Heart left ventricle (tissue), 16 donors: ENCODE data around the gene ABHD5. TPM values are rescaled to one million over a fixed set of nuclear protein-coding genes. Genes with fewer than 3 reads are reported as not detected.
"Not testable (repeated sequence)": the region's sequence is repeated elsewhere in the genome, so short reads cannot be mapped to it uniquely, and the experiment has no call there.

ENCODE experiments used
- ATAC-seq, 4 donors: fragments of 200-7000 bp; cut with Tn5 transposase; one replicate each; pipeline ENCODE4 v1.9.1; 2020 to 2022; ENCODE audit warnings: moderate library complexity in 4 of 4, mild to moderate bottlenecking in 3 of 4, moderate number of reproducible peaks in 1 of 4
- DNase-seq, 5 donors: peaks; one replicate each; pipeline ENCODE4 v3.0.0-alpha.2; 2020
- H3K27ac ChIP-seq, 12 donors: fragments of 200-600 bp; sonication (generic) in 4 of 12; one replicate each; pipeline versions ENCODE4 v1.5.0 to v1.8.0; 2016 to 2022; ENCODE audit warnings: mild to moderate bottlenecking in 2 of 12
- H3K27me3 ChIP-seq, 9 donors: fragments of 200-600 bp; sonication (generic) in 2 of 9; one replicate each; pipeline versions ENCODE4 v1.5.1 to v1.8.0; 2016 to 2022; ENCODE audit warnings: mild to moderate bottlenecking in 3 of 9
- H3K36me3 ChIP-seq, 9 donors: fragments of 200-600 bp; sonication (generic) in 2 of 9; one replicate each; pipeline versions ENCODE4 v1.5.0 to v1.8.0; 2018 to 2022; ENCODE audit warnings: mild to moderate bottlenecking in 2 of 9
- H3K4me1 ChIP-seq, 12 donors: fragments of 200-600 bp; sonication (generic) in 4 of 12; one replicate each; pipeline versions ENCODE4 v1.5.0 to v1.8.0; 2016 to 2022; ENCODE audit warnings: mild to moderate bottlenecking in 3 of 12
- H3K4me3 ChIP-seq, 12 donors: fragments of 200-600 bp; sonication (generic) in 4 of 12; one replicate each; pipeline versions ENCODE4 v1.5.0 to v1.8.0; 2017 to 2022; ENCODE audit warnings: mild to moderate bottlenecking in 9 of 12, moderate library complexity in 4 of 12
- H3K9me3 ChIP-seq, 12 donors: fragments of 200-600 bp; sonication (generic) in 4 of 12; one replicate each; pipeline versions ENCODE4 v1.5.0 to v1.8.0; 2016 to 2022; ENCODE audit warnings: mild to moderate bottlenecking in 1 of 12
- CTCF ChIP-seq, 12 donors: fragments of 200-600 bp; sonication (generic) in 4 of 12; IDR thresholded peaks; one replicate each; pipeline versions ENCODE4 v1.5.0 to v1.8.0; 2018 to 2022; ENCODE audit warnings: antibody characterized with exemption in 12 of 12, mild to moderate bottlenecking in 5 of 12
- POLR2A ChIP-seq, 2 donors: fragments of 450-650 bp; IDR thresholded peaks; one replicate each; pipeline ENCODE4 v1.6.1; 2017; ENCODE audit warnings: antibody characterized with exemption in 2 of 2, mild to moderate bottlenecking in 2 of 2, moderate library complexity in 2 of 2
- WGBS, 4 donors: extraction: QIAGEN DNeasy Blood & Tissue Kit in 2 of 4; methylation state at CpG; one replicate each; pipeline versions ENCODE4 v1.1.5 to v1.1.7; 2013 to 2018; 5-methylcytosine and 5-hydroxymethylcytosine counted together
- intact Hi-C, 10 donors: fragments of 100-400 bp; cut with DNase I; formaldehyde crosslinking; loops; one replicate each; pipeline versions ENCODE4 v1.11.1 to v1.14.2; 2022
- polyA plus RNA-seq, 2 donors: library from polyadenylated mRNA; stranded (reverse); fragments of 200-250 nt; gene quantifications; one replicate each; pipeline ENCODE4 v1.2.3, GENCODE V29; 2013
- total RNA-seq, 9 donors: library from RNA; depleted of rRNA in 2 of 9; stranded (reverse); fragments of >200 nt in 2 of 9; fragmentation: NEBNext Ultra II Directional in 3 of 9; extraction: Animal tissue kit (Norgen Biotek cat#: 25700) in 3 of 9; gene quantifications; one replicate each; pipeline versions ENCODE4 v1.1.0 to v1.2.4, GENCODE V29; 2016 to 2023
- donor health status: ischemic (EF 13 %, LVEDD 7.1; RV severe dilation, severe dysfunction).
- donor health status: healthy with polysubstance abuse.
- donor health status: DM: no; HTN: yes; CAD: no.
- donor health status: DM: no; HTN: no; CAD: no.
- donor health status: ischemic (EF 25% LVEDD 6.9; RV normal size, moderate dysfunction).
- donor health status: ischemic (EF 25% LVEDD 5.7; RV mildly dilated, moderate dysfunction).
- donor health status: healthy.
- donor health status: DM: yes; HTN: yes; CAD: no.
- donor health status: ischemic (EF 35%, LVEDD 5.7; RV mildly dilated, moderate dysfunction).
- donor health status: nonischemic (EF 11% LVEDD 7.7; RV severe dilation, severe dysfunction).
- donor health status: DM: yes; HTN: yes; CAD: no.
- donor health status: PGD.
- donor health status: ischemic (EF 29% LVEDD 5.4; RV normal size, mild dysfunction).
- donor health status: nonischemic (EF 23%, LVEDD 6.1; RV moderate dilation, normal function).

The ABHD5 gene
- total and polyA plus RNA-seq, 11 donors = 8.5 to 103 (median 26.7) TPM

DNA sequence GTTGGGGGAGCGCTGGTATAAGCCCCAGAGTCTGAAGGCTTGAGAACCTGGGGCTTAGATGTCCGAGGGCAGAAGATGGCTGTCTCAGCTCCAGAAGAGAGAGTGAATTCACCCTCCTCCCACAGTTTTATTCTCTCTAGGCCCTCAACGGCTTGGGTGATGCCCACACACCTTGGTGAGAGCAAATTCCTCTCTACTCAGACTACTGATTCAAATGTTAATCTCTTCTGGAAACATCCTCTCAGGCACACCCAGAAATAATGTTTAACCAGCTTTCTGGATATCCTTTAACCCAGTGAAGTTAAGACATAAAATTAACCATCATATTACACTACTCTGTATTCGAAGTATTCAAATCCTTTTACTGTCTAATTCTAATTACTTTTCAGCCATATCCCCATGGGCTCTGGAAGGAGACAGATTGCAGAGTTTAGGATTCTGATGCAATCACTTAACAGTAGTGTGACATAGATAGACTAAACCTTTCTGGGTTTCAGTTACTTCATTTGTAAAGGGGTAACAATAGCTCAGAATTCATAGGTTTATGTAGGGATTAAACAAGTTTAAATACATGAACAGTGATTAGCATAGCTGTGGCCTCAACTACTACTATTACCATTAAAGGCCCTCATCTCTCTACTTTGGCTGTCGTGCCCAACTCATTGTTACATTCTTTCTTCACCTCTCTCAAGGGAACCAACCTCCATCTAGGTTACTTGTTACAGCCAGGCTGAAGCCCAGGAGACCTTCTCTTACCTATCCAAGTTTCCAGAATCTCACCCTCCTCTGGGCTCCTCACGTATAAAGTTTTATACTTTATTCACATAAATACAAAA is 43.2 kb upstream of the ABHD5 start:
- Histone ChIP-seq H3K9me3 (peaks cover 0 to 4% (median 0%) of the 10 kb centered on the region in 12 donors), H3K27ac (no peak overlapping the region), H3K4me3 (no peak overlapping the region), H3K27me3 (peaks cover 0 to 4% (median 0%) of the 10 kb centered on the region in 9 donors), H3K36me3 (no peaks in the 10 kb centered on the region), H3K4me1 (peaks cover 0 to 5% (median 0%) of the 10 kb centered on the region in 12 donors)
- WGBS, 4 donors = 73 to 84% (median 76%) methylated on average over 6 of the region's 6 CpGs
- intact Hi-C loops = no loop called here
- DNase-seq (no peak), ATAC-seq (no peak)
- TF ChIP-seq CTCF (IDR thresholded peaks at IDR 0.05) = no peak
- no peak for TF ChIP-seq POLR2A (IDR thresholded peaks at IDR 0.05)

DNA sequence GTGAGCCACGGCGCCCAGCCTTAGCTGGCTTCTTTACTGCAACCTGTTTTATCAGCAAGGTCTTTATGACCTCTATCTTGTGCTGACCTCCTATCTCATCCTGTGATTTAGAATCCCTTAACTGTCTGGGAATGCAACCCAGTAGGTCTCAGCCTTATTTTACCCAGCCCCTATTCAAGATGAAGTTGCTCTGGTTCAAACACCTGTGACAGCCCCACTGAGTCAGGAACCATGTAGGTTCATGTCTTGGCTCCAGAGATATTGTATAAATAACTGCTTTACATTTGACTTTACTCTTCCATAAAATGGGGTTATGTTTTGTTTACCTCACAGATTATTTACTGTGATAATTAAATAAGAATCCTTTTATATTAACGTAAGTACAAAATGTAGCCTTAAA is 41.8 kb upstream of the ABHD5 start:
- H3K36me3 ChIP-seq = no peaks in the 10 kb centered on the region
- peaks cover 0 to 4% (median 0%) of the 10 kb centered on the region in 9 donors for H3K27me3 ChIP-seq
- no peak for TF ChIP-seq POLR2A (IDR thresholded peaks at IDR 0.05)
- no peak for TF ChIP-seq CTCF (IDR thresholded peaks at IDR 0.05)
- no peak overlapping the region for H3K4me3 ChIP-seq
- H3K4me1 ChIP-seq = peaks cover 0 to 5% (median 0%) of the 10 kb centered on the region in 12 donors
- ATAC-seq = no peak
- no peak for DNase-seq
- H3K27ac ChIP-seq = no peak overlapping the region
- H3K9me3 ChIP-seq = peaks cover 0 to 4% (median 0%) of the 10 kb centered on the region in 12 donors
- intact Hi-C loops = no loop called here
- 87 to 96% (median 93%) methylated on average over 3 of the region's 3 CpGs for WGBS, 4 donors

DNA sequence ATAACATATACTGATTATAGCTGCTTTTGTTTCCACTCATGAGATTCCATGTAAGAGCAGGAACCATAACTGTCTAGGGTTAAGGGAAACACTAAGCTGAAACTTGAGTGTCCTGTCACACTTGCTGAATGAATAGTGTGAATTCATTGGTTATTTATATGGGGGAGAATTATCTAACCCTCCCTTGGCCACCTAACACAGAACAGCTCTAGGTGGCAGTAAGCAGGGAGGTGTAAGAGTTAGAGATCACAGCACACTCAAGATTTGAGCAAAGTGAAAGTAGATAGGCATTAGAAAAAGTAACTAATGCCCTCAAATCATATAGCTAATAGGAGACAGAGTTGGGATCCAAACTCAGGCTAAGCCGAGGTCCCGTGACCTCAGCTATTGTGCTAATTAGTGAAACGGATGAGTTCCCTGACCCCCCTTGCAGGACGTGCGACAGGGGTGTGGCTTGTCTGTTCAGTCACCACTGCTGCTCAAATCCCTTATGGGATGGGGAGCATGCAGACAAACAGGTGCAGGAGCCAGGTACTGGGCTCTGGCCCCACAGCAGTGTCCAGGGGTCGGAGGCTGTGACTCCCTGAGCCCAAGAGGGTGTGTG is 41.3 kb upstream of the ABHD5 start:
- intact Hi-C loops = no loop called here
- Histone ChIP-seq H3K9me3 (peaks cover 0 to 4% (median 0%) of the 10 kb centered on the region in 12 donors), H3K4me1 (peaks cover 0 to 5% (median 0%) of the 10 kb centered on the region in 12 donors), H3K4me3 (peak overlapping the region in 4 of 12 donors; percentile 3 to 21 (median 14)), H3K27ac (no peak overlapping the region), H3K36me3 (no peaks in the 10 kb centered on the region), H3K27me3 (peaks cover 0 to 4% (median 0%) of the 10 kb centered on the region in 9 donors)
- DNase-seq (no peak), ATAC-seq (no peak)
- TF ChIP-seq POLR2A (IDR thresholded peaks at IDR 0.05) = no peak
- TF ChIP-seq CTCF (IDR thresholded peaks at IDR 0.05) = no peak
- WGBS, 4 donors = 26 to 47% (median 38%) methylated on average over 5 to 6 of the region's 6 CpGs

DNA sequence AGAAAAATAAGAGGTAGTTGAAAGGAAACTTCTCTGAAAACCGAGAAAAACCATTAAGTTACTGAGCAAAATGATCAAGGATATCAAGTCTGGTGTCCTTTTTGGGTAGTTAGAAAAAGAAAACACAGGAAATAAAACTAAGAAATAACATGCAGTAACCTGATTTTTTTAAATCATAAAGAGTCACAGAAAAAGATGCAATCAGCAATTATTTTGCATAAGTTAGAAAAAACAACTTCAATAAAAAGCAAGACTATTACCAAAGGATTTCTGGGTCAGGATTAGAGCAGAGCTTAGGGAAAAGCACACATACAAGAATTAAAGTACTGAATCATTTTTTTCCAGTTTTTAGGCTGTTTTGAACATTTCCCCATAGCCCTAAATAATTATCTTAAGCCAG is 40.4 kb upstream of the ABHD5 start:
- H3K9me3 ChIP-seq = peaks cover 0 to 4% (median 0%) of the 10 kb centered on the region in 12 donors

GRCh38 chr3:43656390-43656789 is 34.3 kb upstream of the ABHD5 start:
- 93 to 97% (median 96%) methylated on average over 11 to 22 of the region's 22 CpGs for WGBS, 4 donors
- H3K9me3 ChIP-seq, DNase-seq, intact Hi-C loops, H3K4me1 ChIP-seq, ATAC-seq, H3K4me3 ChIP-seq, H3K27me3 ChIP-seq, H3K27ac ChIP-seq, H3K36me3 ChIP-seq: not testable (repeated sequence)

More for the DNA sequence above, 40.4 kb upstream of the ABHD5 start:
- no peak for DNase-seq
- Histone ChIP-seq H3K4me3 (no peak overlapping the region), H3K36me3 (no peaks in the 10 kb centered on the region), H3K27me3 (peaks cover 0 to 4% (median 0%) of the 10 kb centered on the region in 9 donors), H3K4me1 (peaks cover 0 to 5% (median 0%) of the 10 kb centered on the region in 12 donors), H3K27ac (no peak overlapping the region)
- intact Hi-C loops = no loop called here
- 55 to 71% (median 66%) methylated on average over 1 of the region's 1 CpG for WGBS, 4 donors
- ATAC-seq = no peak
- TF ChIP-seq CTCF (IDR thresholded peaks at IDR 0.05) = no peak
- TF ChIP-seq POLR2A (IDR thresholded peaks at IDR 0.05) = no peak
